GM18526 (cell line): ENCODE measurements around the gene WDR45.

Experiments
- POLR2A ChIP-seq: IDR thresholded peaks from 3 replicates; pipeline ENCODE4 v1.6.1; 2011; ENCODE audit not compliant: insufficient read length; ENCODE audit errors: extremely low read depth

WDR45 gene

GRCh38 chrX:49096419-49096818 is 16.7 kb upstream of the WDR45 start:
- TF ChIP-seq POLR2A: no peak

DNA sequence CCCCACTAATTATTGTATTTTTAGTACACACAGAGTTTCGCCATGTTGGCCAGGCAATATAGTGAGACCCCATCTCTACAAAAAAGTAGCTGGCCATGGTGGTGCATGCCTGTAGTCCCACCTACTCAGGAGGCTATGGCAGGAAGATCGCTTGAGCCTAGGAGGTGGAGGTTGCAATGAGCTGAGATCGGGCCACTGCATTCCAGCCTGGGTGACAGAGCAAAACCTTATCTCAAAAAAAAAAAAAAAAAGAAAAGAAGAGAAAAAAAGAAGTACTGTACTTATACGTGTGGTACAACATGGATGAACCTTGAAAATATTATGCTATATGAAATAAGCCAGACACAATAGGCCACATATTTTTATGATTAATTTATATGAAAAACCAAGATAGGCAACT is 9.9 kb upstream of the WDR45 start:
- no peak for TF ChIP-seq POLR2A

DNA sequence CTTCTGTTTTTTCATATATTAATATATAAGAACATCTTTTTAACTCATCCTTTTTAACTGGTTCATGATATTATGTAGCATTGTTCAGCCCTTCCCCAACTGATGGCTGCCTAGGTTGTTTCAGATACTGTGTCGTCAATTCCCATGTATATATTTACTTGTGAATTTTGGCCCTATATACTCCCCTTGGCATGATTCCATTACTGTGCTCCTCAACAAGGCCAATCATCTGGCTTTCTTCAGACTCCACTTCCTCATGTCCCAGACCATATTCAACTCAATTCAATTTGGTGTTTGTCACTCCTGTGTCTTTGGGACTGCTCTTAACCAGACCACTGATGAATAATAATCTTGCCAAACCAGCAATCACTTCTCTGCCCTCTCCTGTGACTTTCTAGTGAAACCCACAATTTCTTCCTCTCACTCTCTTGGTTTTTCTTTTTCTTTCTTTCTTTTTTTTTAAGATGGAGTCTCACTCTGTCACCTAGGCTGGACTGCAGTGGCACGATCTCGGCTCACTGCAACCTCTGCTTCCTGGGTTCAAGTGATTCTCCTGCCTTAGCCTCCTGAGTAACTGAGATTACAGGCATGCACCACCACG is 2.7 kb upstream of the WDR45 start:
- no peak for TF ChIP-seq POLR2A

GRCh38 chrX:49077941-49078340 is 1.7 kb downstream of the WDR45 start:
- no peak for TF ChIP-seq POLR2A

DNA sequence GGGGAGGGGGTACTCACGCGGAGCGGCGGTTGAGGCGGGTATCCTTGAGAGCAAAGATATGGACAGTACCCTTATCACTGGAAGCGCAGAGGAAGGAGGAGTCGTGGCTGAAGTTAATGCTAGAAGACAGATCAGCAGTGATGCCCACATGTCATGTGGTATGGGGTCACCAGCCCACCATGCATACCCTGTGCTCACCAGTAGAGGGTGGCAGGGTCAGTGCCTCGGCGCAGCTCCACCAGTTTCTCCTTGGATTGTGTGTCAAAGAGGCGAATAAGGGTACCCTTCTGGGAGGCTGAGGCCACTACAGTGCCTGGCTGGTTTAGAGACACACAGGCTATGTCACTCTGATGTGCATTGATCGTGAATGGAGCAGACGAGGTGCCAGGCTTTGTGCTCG is 4.3 kb downstream of the WDR45 start:
- no peak for TF ChIP-seq POLR2A

- TF ChIP-seq POLR2A: no peak
Measured at GRCh38 chrX:49073601-49074575, 5.8 kb downstream of the WDR45 start, which contains the start of gene PRAF2. TSS of gene PRAF2 (minus strand) at chrX:49074002. CDS start at chrX:49073987, 15 bp downstream.

- no peak for TF ChIP-seq POLR2A
Measured at GRCh38 chrX:49072712-49073095, 7.0 kb downstream of the WDR45 start.

DNA sequence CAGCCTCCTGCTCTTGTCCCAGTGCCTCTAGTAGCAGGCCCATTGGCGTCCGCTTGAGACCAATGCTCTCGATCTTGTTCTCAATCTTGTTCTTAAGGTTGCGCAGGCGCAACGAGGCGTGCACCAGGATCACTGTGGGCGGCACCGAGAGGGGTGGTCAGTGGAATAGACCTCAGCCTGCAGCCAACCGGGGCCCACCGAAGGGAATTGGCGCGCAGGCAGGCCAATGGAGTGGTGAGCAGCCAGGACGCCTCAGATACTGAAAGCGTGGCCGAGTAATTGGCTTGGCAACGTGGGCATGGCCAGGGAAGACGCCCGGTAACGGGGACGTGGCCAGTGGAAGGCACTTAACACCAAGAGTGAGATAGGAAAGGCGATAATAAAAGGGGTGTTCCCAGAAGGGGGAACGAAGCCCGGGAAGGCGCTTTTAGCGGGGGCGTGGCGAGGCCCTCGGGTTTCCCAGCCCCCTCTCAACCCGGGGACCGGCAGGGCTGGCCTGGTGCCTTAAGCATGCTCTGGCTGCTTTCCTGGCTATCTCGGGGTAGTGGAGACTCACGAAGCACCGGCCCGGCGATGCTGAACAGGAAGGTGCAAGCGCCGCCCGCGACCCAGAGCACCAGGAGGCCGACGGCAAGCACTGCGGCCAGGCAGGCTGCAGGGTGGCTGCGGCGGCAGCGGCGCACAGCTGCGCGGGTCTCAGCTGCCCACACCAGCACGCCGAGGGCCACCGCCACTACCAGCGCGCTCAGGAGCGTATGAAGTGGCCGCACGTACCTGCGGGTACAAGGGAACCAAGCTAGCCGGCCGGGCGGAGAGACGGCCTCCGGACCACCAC is 7.6 kb downstream of the WDR45 start:
- no peak for TF ChIP-seq POLR2A

GRCh38 chrX:49070988-49071387 is 8.7 kb downstream of the WDR45 start:
- no peak for TF ChIP-seq POLR2A

DNA sequence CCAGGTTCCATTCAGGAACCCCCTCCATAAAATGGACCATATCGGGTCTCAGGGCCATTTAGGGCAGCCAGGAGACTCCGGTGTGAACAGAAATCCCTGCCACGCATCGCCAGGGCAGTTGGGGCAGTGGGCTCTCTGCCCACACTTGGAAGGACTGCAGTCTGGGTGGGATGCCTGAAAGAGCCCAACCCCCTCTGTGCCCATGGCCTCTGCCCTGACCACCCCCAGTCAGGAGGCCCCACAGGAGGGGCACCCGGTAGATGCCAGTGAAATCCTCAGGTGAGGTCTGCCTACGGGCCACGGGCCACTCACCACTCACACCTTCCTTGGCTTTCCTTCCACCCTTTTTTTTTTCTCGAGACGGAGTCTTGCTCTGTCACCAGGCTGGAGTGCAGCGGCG is 10.6 kb downstream of the WDR45 start:
- TF ChIP-seq POLR2A: no peak

GRCh38 chrX:49067285-49068120 is 12.2 kb downstream of the WDR45 start:
- no peak for TF ChIP-seq POLR2A

DNA sequence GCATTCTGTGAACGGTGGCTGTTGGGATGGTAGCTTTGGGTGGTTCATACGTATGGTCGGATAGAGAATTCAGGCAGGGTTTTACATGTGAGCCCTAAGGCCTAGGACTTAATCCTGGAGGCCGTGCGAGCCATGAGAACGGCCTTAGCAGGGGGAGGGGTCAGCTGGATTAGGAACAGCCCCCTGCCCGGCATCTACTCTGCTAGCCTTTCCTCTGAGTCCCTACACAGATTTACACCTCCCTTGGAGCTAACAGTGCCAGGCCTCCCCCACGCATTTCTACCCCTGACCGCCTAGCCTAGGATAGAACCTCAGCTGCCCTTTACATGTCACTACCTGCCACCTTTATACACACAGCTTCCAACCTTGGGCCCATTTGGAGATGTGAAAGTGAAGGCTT is 13.0 kb downstream of the WDR45 start:
- TF ChIP-seq POLR2A: no peak

DNA sequence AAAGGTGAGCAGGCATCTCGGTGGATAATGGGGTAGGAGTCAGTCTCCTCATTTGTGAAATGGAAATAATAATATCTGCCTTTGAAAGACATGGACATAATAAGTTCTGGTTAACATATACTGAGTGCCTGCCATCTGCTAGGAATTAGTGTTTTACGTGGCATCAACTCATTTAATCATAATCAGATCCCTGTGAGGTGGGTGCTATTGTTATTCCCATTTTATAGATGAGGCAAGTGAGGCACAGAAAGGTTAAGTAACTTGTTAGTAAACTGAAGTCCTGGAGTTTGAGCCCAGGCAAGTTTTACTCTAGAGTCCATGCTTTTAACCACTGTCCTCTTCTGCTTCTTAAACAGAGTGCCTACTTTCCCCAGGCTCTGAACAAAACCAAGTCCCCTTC is 13.4 kb downstream of the WDR45 start:
- TF ChIP-seq POLR2A: no peak

- TF ChIP-seq POLR2A: no peak
Measured at GRCh38 chrX:49064735-49065134, 15.0 kb downstream of the WDR45 start.

DNA sequence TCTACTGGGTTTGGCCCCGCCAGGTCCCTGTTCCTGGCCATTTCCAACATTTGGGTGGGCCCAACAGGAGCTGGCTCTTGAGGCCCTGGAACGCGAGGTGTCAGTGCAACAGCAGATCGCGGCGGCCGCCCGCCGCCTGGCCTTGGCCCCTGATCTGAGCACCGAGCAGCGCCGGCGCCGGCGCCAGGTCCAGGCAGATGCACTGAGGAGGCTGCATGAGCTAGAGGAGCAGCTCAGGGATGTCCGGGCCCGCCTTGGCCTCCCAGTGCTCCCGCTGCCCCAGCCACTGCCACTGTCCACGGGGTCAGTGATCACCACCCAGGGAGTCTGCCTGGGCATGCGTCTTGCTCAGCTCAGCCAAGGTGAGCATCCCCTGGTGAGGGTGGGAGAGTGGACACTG is 15.4 kb downstream of the WDR45 start:
- TF ChIP-seq POLR2A: no peak
